ENCODE measurements around the gene ZFR.
"Not testable (repeated sequence)": the region's sequence is repeated elsewhere in the genome, so short reads cannot be mapped to it uniquely, and the experiment has no call there.

The ZFR gene

GRCh38 chr5:32450952-32451351, 6.4 kb upstream of the ZFR start:
- no peak for DNase-seq (ENCODE audit: low read depth)

- no peak for DNase-seq (ENCODE audit: low read depth)
These were observed 4.7 kb upstream of the ZFR start for GRCh38 chr5:32449262-32449661.

GRCh38 chr5:32446630-32447029, 2.1 kb upstream of the ZFR start:
- no peak for DNase-seq (ENCODE audit: low read depth)

- no peak for DNase-seq (ENCODE audit: low read depth)
These were observed 1.5 kb upstream of the ZFR start for GRCh38 chr5:32445831-32446614.

GRCh38 chr5:32445287-32445758, 783 bp upstream of the ZFR start:
- DNase-seq (ENCODE audit: low read depth) = no peak

- peak; percentile 36 for DNase-seq (ENCODE audit: low read depth)
These were observed 754 bp downstream of the ZFR start for GRCh38 chr5:32443541-32444430.

GRCh38 chr5:32443145-32443540, 1.4 kb downstream of the ZFR start:
- DNase-seq (ENCODE audit: low read depth) = no peak

- no peak for DNase-seq (ENCODE audit: low read depth)
These were observed 5.4 kb downstream of the ZFR start for GRCh38 chr5:32439086-32439642.

- no peak for DNase-seq (ENCODE audit: low read depth)
These were observed 7.8 kb downstream of the ZFR start for GRCh38 chr5:32436553-32437242.

- no peak for DNase-seq (ENCODE audit: low read depth)
These were observed 9.2 kb downstream of the ZFR start for GRCh38 chr5:32435383-32435782.

GRCh38 chr5:32434221-32434620, 10.3 kb downstream of the ZFR start:
- DNase-seq (ENCODE audit: low read depth) = no peak

- no peak for DNase-seq (ENCODE audit: low read depth)
These were observed 11.9 kb downstream of the ZFR start for GRCh38 chr5:32432633-32433032.

- DNase-seq (ENCODE audit: low read depth) = not testable (repeated sequence)
These were observed 13.7 kb downstream of the ZFR start for GRCh38 chr5:32430825-32431224.

GRCh38 chr5:32428426-32428825, 16.1 kb downstream of the ZFR start:
- DNase-seq (ENCODE audit: low read depth) = no peak

- DNase-seq (ENCODE audit: low read depth) = no peak
These were observed 17.9 kb downstream of the ZFR start for GRCh38 chr5:32426440-32427151.

GRCh38 chr5:32422697-32423096, 21.8 kb downstream of the ZFR start:
- DNase-seq (ENCODE audit: low read depth) = no peak

GRCh38 chr5:32421075-32421474, 23.5 kb downstream of the ZFR start:
- no peak for DNase-seq (ENCODE audit: low read depth)

- no peak for DNase-seq (ENCODE audit: low read depth)
These were observed 24.0 kb downstream of the ZFR start for GRCh38 chr5:32420506-32420905.

- DNase-seq (ENCODE audit: low read depth) = no peak
These were observed 24.7 kb downstream of the ZFR start for GRCh38 chr5:32419791-32420190.

GRCh38 chr5:32413466-32414263, 30.9 kb downstream of the ZFR start:
- DNase-seq (ENCODE audit: low read depth) = no peak

GRCh38 chr5:32410630-32411029, 33.9 kb downstream of the ZFR start:
- DNase-seq (ENCODE audit: low read depth) = no peak

All from activated T-cell treated with anti-CD3 and anti-CD28 coated beads for 1 hour (primary cell).